HG03432 (cell line): ENCODE data around the gene WASHC3.
A peak's percentile ranks its signal among the peaks of the same experiment; 100 is the strongest.

Experiments
- ATAC-seq: cut with Tn5 transposase; IDR thresholded peaks from one replicate; pipeline ENCODE4 v1.9.1; 2021; ENCODE audit warnings: mild to moderate bottlenecking, moderate library complexity; ENCODE audit not compliant: unreplicated experiment

WASHC3 gene

DNA sequence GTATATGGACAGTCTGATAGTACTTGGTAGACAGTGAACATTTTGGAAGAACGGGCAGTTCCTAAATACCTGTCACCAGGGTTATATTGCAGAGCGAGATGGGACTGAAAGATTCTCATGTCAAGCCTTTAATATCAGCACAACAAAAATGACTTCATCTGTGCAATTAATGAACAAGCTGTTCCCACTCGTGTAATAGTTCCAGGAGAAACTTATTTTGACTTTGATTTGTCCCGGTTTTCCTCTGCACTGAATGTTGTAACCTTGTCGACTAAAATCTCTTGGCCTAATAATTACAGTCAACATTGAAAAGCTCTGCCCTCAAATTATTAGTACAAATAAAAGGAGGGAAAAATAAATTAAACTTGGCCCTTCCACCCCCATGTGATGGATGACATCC, 79.5 kb downstream of the WASHC3 start:
- no peak for ATAC-seq

- no peak for ATAC-seq
Measured at GRCh38 chr12:101981868-101982267, 79.9 kb downstream of the WASHC3 start.

- ATAC-seq = no peak
Measured at GRCh38 chr12:101968770-101969169, 93.0 kb downstream of the WASHC3 start.

- peak; percentile 59 for ATAC-seq
Measured at GRCh38 chr12:101967506-101967905, 94.3 kb downstream of the WASHC3 start.

DNA sequence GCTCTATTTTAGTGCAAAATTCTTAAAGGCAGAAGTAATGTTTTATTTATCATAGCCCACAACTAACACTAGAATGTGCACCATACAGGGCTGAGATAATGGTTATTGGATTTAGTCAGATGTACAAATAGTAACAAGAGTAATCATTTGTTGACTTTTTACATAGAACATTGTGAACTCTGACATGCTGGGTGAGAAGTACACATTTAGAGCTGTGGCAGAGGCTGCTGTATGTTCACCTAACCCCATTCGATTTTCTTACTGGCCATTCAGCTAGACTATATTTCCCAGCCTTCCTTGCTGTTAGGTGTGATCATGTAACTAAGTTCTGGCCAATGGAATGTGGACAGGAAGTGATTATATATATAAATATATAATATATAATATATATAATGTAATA, 95.3 kb downstream of the WASHC3 start:
- ATAC-seq = no peak

- no peak for ATAC-seq
Measured at GRCh38 chr12:101963697-101964096, 98.1 kb downstream of the WASHC3 start.
